ENCODE results near the gene C1R.
"Not testable (repeated sequence)": the region's sequence is repeated elsewhere in the genome, so short reads cannot be mapped to it uniquely, and the experiment has no call there.

C1R gene

DNA sequence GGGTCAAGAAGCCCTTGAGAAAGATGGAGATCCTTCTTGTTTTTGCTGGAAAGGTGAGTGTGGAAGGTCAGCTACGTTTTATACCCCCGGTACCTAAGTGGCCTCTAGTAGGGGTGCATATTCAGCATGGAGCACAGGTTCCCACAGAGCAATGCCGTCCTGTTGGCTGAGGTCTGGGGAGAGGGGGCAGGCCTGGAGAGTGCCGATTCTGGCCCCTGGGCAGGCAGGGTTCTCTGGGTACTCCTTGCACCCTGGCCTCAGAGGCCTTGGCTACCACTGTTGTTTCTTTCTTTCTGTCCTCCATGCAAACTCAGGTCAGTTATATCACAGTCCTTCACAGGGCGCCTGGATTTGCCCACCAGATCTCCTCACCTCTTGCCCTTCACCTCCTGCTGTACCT lies 27.9 kb upstream of the C1R start:
- no peak for DNase-seq (ENCODE audit: low read depth in 2 of 2)

DNA sequence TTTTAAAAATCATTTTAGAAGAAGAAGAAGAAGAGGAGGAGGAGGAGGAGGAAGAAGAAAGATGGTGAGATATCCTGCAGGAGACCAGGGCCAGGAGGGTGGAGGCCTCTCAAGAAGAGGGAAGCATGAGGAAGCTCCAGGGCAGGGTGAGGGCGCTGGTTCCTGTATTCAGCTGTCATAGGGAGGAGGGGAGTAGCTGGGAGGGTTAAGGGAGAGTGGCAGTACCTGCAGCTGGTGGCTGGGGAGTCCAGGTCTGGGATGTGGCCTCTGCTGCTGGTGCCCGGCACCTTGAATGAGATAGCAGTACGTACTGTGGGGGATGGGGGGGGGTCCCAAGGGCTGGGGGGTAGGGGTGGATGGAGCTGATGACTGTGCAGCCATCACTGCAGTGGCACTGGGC lies 26.6 kb upstream of the C1R start:
- no peak for DNase-seq (ENCODE audit: low read depth in 2 of 2)

DNA sequence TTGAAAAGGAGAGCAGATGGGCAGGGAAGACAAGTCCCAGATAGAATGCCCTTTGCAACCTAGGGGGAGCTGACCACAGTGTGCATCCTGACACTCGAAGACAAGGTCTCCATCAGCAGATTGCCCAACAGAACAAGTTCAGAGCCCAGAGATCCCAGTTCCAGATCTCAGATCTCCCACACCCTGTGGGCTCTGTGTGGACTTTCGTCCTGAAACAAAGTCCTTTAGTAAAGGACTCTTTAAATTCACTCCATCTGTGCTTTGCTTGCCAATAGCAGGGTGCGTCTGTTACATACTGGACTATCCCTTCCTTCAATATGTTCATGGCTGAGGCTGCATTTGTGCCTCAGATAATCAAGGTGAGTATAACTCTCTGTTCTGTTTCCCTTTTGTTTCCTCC lies 25.4 kb upstream of the C1R start:
- DNase-seq (ENCODE audit: low read depth in 2 of 2): no peak

DNA sequence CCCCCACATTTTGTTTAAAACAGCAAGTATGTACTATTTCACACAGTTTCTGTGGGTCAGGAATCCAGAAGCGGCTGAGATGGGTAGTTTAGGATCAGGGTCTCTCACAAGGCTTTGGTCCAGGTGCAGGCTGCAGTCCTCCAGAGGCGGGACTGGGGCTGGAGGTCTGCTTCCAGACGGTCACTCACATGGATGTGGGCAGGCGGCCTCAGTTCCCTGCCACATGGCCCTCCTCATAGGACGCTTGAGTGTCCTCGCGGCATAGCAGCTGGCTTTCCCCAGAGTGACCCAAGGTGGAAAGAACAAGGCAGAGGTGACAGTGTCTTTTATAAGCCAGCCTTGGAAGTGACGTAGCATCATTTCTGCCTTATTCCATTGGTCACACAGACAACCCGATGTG lies 24.7 kb upstream of the C1R start:
- DNase-seq (ENCODE audit: low read depth in 2 of 2): no peak

- no peak for DNase-seq (ENCODE audit: low read depth in 2 of 2)
Measured at GRCh38 chr12:7116196-7116595, 24.0 kb upstream of the C1R start.

- DNase-seq (ENCODE audit: low read depth in 2 of 2): no peak
Measured at GRCh38 chr12:7114851-7115250, 22.6 kb upstream of the C1R start.

- no peak for DNase-seq (ENCODE audit: low read depth in 2 of 2)
Measured at GRCh38 chr12:7114008-7114407, 21.8 kb upstream of the C1R start.

GRCh38 chr12:7113389-7113871 lies 21.2 kb upstream of the C1R start:
- no peak for DNase-seq (ENCODE audit: low read depth in 2 of 2)

DNA sequence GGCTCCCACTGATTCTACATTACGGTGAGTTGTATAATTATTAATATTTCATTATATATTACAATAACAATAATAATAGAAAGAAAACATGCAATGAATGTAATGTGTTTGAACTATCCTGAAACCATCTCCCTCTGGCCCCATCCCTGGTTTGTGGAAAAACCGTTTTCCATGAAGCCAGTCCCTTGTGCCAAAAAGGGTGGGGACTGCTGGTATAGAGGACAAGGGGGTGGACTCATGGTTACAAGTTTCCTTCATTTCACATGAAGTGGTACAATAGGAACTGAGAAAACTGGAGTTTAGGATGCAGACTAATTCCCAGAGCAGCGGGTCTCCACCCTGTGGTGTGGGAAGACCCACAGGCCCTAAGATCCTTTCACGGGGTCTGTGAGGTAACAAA lies 19.8 kb upstream of the C1R start:
- DNase-seq (ENCODE audit: low read depth in 2 of 2): no peak

DNA sequence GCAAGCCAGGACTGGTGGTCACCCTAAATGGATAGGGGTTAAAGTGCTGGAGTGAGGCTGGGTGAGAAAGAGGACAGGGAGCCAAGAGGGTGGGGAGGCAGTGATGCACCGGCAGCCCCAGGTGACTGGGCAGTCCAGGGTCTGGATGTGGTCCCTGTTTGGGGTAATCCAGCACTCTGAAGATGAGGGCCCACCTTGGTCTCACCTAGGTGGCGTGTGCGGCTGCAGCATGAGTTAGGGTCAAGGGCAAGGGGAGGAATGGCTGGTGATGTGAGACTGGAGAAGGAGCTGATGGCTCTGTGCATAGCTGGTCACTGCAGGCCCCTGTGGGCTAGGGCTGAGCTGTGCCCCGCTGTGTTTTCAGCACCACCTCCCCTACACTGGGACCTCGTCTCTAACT lies 18.4 kb upstream of the C1R start:
- no peak for DNase-seq (ENCODE audit: low read depth in 2 of 2)

- DNase-seq (ENCODE audit: low read depth in 2 of 2): no peak
Measured at GRCh38 chr12:7109572-7109920, 17.3 kb upstream of the C1R start.

- DNase-seq (ENCODE audit: low read depth in 2 of 2): peak; percentile 59 to 65
Measured at GRCh38 chr12:7108796-7109571, 16.7 kb upstream of the C1R start, which contains the start of gene C1RL. Gene C1RL (minus strand): TSS chr12:7109214. CDS start chr12:7109180, 34 bp downstream.

DNA sequence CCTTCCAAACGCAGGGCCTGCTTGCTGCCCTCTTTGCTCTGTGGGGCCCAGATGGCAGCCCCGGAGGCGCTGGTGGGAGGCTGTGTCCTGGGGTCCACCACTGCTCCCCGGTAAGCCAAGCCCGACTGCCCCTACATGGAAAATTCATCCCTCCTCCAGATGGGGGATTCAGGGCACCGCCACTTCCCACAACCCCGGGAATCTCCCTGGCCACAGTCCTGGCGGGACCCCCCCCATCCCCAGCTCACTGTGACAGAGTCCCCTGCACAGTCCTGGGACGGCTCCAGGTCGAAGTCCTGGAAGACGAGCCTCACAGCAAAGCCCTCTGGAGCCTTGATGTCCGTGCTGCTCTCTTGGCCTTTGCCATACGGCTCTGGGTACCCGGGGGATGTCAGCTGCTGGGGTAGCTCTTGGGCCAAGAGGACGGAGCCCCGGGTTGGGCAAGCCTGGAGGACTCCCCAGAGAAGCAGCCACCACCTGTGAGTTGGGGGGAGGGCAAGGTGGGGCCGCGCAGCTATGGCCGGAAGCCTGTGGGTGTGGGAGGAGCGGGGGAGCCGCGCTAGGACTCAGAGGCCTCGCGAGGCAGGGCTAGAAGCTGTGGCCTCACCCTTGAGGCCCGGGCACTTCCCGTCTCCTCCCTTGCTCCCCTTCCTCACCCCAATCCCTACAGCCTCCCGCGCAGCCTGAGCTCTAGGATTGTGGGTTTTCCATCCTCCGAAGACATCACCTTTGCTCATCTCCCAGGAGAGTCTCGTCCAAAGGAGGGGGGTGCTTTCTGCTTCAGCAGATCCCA lies 16.0 kb upstream of the C1R start:
- peak; percentile 33 to 45 for DNase-seq (ENCODE audit: low read depth in 2 of 2)

DNA sequence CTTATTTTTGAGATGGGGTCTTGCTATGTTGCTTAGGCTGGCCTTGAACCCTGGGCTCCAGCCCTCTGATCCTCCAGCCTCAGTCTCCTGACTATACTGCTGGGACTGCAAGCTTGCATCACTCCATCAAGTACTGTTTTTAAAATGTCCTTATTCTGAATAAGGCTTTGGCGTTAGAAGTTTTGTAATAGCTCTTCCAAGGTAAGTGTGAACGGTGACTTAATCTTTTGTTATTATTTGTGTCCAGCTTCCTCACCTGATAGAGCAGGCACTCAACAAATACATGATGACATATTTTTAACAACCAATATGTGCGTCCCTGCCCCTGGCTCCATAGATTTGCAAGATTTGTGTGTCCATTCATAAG lies 15.4 kb upstream of the C1R start:
- no peak for DNase-seq (ENCODE audit: low read depth in 2 of 2)

- DNase-seq (ENCODE audit: low read depth in 2 of 2): not testable (repeated sequence)
Measured at GRCh38 chr12:7107181-7107580, 14.9 kb upstream of the C1R start.

DNA sequence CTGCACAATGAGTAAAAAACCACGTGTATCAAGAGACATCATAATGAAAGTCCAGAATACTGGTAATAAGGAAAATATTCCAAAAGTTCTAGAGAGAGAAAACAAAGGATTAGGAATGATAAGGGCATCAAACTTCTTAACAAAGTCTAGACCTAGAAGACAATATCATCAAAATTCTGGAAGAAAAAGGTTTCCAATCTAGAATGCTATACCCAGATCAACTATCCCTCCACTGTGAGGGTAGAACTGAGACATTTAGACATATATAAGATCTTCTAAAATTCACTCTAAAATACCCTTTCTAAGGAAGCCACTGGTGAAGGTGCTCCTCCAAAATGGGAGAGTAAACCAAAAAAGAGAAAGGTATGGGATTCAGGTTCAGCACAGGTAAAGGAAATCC lies 13.8 kb upstream of the C1R start:
- no peak for DNase-seq (ENCODE audit: low read depth in 2 of 2)

DNA sequence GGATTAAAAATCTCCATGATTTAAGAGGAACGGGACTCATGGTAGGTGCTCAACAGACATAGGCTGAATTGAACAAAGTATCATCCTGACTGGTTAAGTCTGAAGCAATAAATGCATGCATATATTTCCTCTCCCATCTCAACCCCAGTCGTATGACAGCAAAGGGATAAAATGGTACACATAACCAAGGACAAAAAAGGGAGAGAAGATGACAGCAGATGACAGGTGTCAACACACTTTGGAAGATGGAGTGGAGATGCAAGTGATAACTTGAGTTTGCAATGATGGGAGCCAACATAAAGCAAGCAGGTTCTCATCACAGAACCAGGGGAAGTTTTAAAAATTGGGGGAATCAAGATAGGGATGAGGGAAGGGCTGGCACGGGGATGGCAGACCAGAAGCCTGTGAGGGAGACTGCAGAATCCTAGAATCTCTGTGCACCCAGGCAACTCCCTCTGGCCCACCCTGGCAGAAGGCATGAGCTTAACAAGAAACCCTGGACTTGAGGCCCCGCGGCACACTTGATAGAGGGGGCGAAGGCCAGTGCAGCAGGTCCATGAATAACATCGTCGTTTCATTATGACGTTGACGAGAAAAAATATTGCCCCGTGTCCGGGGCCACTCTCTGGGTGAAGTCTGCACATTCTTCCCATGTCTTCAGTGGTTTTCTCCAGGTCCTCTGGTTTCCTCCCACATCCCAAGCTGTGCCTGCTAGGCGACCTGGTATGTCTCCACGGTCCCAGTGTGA lies 11.8 kb upstream of the C1R start:
- no peak for DNase-seq (ENCODE audit: low read depth in 2 of 2)

DNA sequence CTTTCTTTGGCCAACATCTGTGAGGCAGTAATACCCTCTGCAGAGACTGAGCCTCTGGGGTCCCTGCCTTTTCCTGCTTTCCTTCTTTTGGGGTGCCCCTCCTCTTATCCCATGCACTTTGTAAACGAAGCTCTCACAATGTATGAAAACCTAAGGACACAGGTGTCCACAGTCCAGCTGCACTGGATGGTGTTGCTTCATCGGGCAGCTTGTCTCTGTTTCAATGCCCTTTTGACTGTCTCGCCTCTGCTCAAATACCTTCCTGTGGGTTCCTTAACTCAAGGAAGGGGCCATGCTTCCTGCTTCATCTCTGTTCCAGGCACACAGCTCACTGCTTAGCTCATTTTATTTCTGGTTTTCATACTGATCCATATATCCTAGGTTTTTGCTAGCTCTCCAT lies 10.3 kb upstream of the C1R start:
- DNase-seq (ENCODE audit: low read depth in 2 of 2): no peak

DNA sequence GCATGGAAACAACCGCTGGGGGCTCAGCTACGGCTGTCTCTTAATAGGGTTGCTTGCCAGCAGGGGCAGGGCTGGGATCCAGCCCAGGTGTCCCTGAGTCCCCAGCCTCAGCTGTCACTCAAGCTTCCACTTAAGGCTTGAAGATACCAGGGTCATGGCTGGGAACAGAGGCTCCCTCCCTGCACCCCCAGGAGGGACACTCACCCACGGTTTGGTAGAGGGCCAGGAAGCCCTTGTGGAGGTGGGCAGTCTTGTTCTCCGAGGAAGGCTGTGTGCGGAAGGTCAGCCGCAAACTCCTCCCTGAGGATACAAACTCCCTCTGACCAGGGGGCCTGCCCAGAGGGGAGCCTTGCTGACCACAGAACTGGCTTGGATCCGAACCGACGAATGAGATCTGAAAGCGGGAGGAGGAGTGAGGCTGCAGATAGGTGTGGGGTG lies 9.5 kb upstream of the C1R start:
- DNase-seq (ENCODE audit: low read depth in 2 of 2): no peak

- no peak for DNase-seq (ENCODE audit: low read depth in 2 of 2)
Measured at GRCh38 chr12:7101047-7101693, 8.9 kb upstream of the C1R start.

DNA sequence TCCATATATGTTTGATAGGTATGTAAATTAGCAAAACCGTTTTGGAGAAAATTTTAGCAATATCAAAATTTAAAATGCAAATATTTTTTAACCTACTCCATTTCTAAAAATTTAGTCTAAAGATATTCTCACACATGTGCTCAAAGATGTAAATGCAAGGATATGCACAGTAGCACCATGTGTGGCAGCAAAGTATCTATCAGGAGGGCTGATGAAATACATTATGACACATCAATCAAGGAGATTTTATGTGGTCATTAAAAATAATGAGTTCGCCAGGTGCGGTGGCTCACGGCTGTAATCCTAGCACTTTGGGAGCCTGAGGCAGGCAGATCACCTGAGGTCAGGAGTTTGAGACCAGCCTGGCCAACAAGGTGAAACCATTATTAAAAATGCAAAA lies 8.0 kb upstream of the C1R start:
- no peak for DNase-seq (ENCODE audit: low read depth in 2 of 2)

Measured in fibroblast of skin of left biceps (primary cell).